HEK293 (cell line): ENCODE measurements around the gene C14orf93.
A peak's percentile ranks its signal among the peaks of the same experiment; 100 is the strongest.

Experiments
- CTCF ChIA-PET: fragments of 350-600 bp; formaldehyde crosslinking; extraction: SDS; loops from one replicate; lab custom pipeline; 2021; ENCODE audit warnings: antibody characterized with exemption; lab: Yijun Ruan, JAX
- POLR2A ChIA-PET: fragments of 300-600 bp; formaldehyde crosslinking; extraction: SDS; loops from one replicate; lab custom pipeline; 2020; ENCODE audit warnings: antibody characterized with exemption, inconsistent platforms; lab: Yijun Ruan, JAX
- H3K27ac ChIP-seq: fragments of 200-500 bp; sonication (Bioruptor generic); 2 replicates; pipeline ENCODE4 v1.5.1; 2014; ENCODE audit warnings: low read depth, low read length, control low read depth, inconsistent platforms; ENCODE audit errors: extremely low read depth
- H3K36me3 ChIP-seq, 2 experiments: fragments of 200-500 bp in 1 of 2; sonication (Bioruptor generic) in 1 of 2; 1 replicate in 1 of 2; 2 replicates in 1 of 2; pipeline ENCODE4 v1.5.1; 2014 to 2017; ENCODE audit warnings: inconsistent platforms in 2 of 2, low read length in 2 of 2; ENCODE audit not compliant: control insufficient read depth in 2 of 2, insufficient read depth in 1 of 2
- H3K4me1 ChIP-seq: fragments of 200-500 bp; sonication (Bioruptor generic); 2 replicates; pipeline ENCODE4 v1.5.1; 2014; ENCODE audit warnings: mild to moderate bottlenecking, low read length, inconsistent platforms; ENCODE audit not compliant: control insufficient read depth, insufficient read depth
- H3K4me3 ChIP-seq: 2 replicates; pipeline ENCODE4 v1.5.1; 2011; ENCODE audit warnings: low read depth, mild to moderate bottlenecking, control low read depth, low read length, moderate library complexity
- H3K9me3 ChIP-seq: fragments of 200-500 bp; sonication (Bioruptor generic); 2 replicates; pipeline ENCODE4 v1.5.1; 2014; ENCODE audit warnings: low read depth, low read length, inconsistent platforms; ENCODE audit not compliant: control insufficient read depth, insufficient read depth
- GFI1B ChIP-seq: fragments of 450-650 bp; formaldehyde crosslinking; IDR thresholded peaks from 2 replicates; pipeline ENCODE4 v1.5.1; 2016; ENCODE audit warnings: missing biosample characterization, missing genetic modification characterization
- GLI2 ChIP-seq: fragments of 450-650 bp; formaldehyde crosslinking; IDR thresholded peaks from 2 replicates; pipeline ENCODE4; 2017; ENCODE audit warnings: missing biosample characterization, missing genetic modification characterization, low read depth, borderline replicate concordance
- HOXA7 ChIP-seq: sonication (generic); formaldehyde crosslinking; IDR thresholded peaks from 2 replicates; pipeline ENCODE4 v1.8.1; 2022; ENCODE audit warnings: missing genetic modification reagents, borderline replicate concordance
- HOXC10 ChIP-seq: sonication (generic); formaldehyde crosslinking; IDR thresholded peaks from 2 replicates; pipeline ENCODE4 v1.8.1; 2023; ENCODE audit warnings: mild to moderate bottlenecking, missing genetic modification reagents
- HOXD13 ChIP-seq: sonication (generic); formaldehyde crosslinking; IDR thresholded peaks from 2 replicates; pipeline ENCODE4 v1.8.0; 2022; ENCODE audit warnings: missing genetic modification reagents, borderline replicate concordance
- KLF1 ChIP-seq: fragments of 450-650 bp; formaldehyde crosslinking; IDR thresholded peaks from 2 replicates; pipeline ENCODE4 v1.5.1; 2016; ENCODE audit warnings: missing biosample characterization, missing genetic modification characterization
- OVOL3 ChIP-seq: fragments of 450-650 bp; formaldehyde crosslinking; IDR thresholded peaks from 2 replicates; pipeline ENCODE4 v1.5.1; 2016; ENCODE audit warnings: missing biosample characterization, missing genetic modification characterization
- SP3 ChIP-seq: fragments of 450-650 bp; formaldehyde crosslinking; IDR thresholded peaks from 2 replicates; pipeline ENCODE4 v1.5.1; 2016; ENCODE audit warnings: missing biosample characterization, missing genetic modification characterization
- SP7 ChIP-seq: fragments of 450-650 bp; formaldehyde crosslinking; IDR thresholded peaks from 2 replicates; pipeline ENCODE4 v1.5.1; 2016; ENCODE audit warnings: missing biosample characterization, missing genetic modification characterization
- ZBTB8A ChIP-seq: fragments of 450-650 bp; formaldehyde crosslinking; IDR thresholded peaks from 2 replicates; pipeline ENCODE4 v1.5.1; 2016; ENCODE audit warnings: missing biosample characterization, missing genetic modification characterization
- ZEB2 ChIP-seq: fragments of 450-650 bp; formaldehyde crosslinking; IDR thresholded peaks from 2 replicates; pipeline ENCODE4 v1.5.1; 2016; ENCODE audit warnings: missing biosample characterization, missing genetic modification characterization
- ZFP37 ChIP-seq: fragments of 450-650 bp; formaldehyde crosslinking; IDR thresholded peaks from 2 replicates; pipeline ENCODE4 v1.5.1; 2016; ENCODE audit warnings: missing biosample characterization, missing genetic modification characterization
- ZNF112 ChIP-seq: fragments of 450-650 bp; formaldehyde crosslinking; IDR thresholded peaks from 2 replicates; pipeline ENCODE4 v1.5.0; 2017; ENCODE audit warnings: missing biosample characterization, missing genetic modification characterization
- ZNF169 ChIP-seq: fragments of 450-650 bp; formaldehyde crosslinking; IDR thresholded peaks from 2 replicates; pipeline ENCODE4 v1.5.1; 2016; ENCODE audit warnings: missing biosample characterization, missing genetic modification characterization
- ZNF202 ChIP-seq: fragments of 450-650 bp; formaldehyde crosslinking; IDR thresholded peaks from 2 replicates; pipeline ENCODE4 v1.5.1; 2016; ENCODE audit warnings: missing biosample characterization, missing genetic modification characterization, borderline replicate concordance
- ZNF23 ChIP-seq: fragments of 450-650 bp; formaldehyde crosslinking; IDR thresholded peaks from 2 replicates; pipeline ENCODE4 v1.5.1; 2016; ENCODE audit warnings: missing biosample characterization, missing genetic modification characterization, borderline replicate concordance
- ZNF239 ChIP-seq: fragments of 450-650 bp; formaldehyde crosslinking; IDR thresholded peaks from 2 replicates; pipeline ENCODE4 v1.5.1; 2016; ENCODE audit warnings: missing biosample characterization, missing genetic modification characterization
- ZNF248 ChIP-seq: fragments of 450-650 bp; formaldehyde crosslinking; IDR thresholded peaks from 2 replicates; pipeline ENCODE4 v1.5.1; 2017; ENCODE audit warnings: missing biosample characterization, missing genetic modification characterization
- ZNF423 ChIP-seq: fragments of 450-650 bp; formaldehyde crosslinking; IDR thresholded peaks from 2 replicates; pipeline ENCODE4 v1.5.1; 2016; ENCODE audit warnings: missing biosample characterization, missing genetic modification characterization
- ZNF544 ChIP-seq: fragments of 450-650 bp; formaldehyde crosslinking; IDR thresholded peaks from 2 replicates; pipeline ENCODE4 v1.5.0; 2017; ENCODE audit warnings: missing biosample characterization, missing genetic modification characterization
- ZNF555 ChIP-seq: fragments of 450-650 bp; formaldehyde crosslinking; conservative IDR thresholded peaks from 2 replicates; pipeline ENCODE4 v1.5.1; 2017; ENCODE audit warnings: missing biosample characterization, mild to moderate bottlenecking, missing genetic modification characterization, inconsistent platforms
- ZNF560 ChIP-seq: fragments of 450-650 bp; formaldehyde crosslinking; IDR thresholded peaks from 2 replicates; pipeline ENCODE4 v1.5.1; 2017; ENCODE audit warnings: missing biosample characterization, missing genetic modification characterization, borderline replicate concordance
- ZNF585B ChIP-seq: fragments of 450-650 bp; formaldehyde crosslinking; IDR thresholded peaks from 2 replicates; pipeline ENCODE4 v1.5.1; 2016; ENCODE audit warnings: missing biosample characterization, missing genetic modification characterization
- ZNF626 ChIP-seq: fragments of 450-650 bp; sonication (Bioruptor Pico); formaldehyde crosslinking; IDR thresholded peaks from 2 replicates; pipeline ENCODE4 v1.5.1; 2018; ENCODE audit warnings: missing biosample characterization, missing genetic modification characterization, inconsistent platforms
- ZNF707 ChIP-seq: fragments of 450-650 bp; formaldehyde crosslinking; IDR thresholded peaks from 2 replicates; pipeline ENCODE4 v1.5.1; 2016; ENCODE audit warnings: missing biosample characterization, missing genetic modification characterization
- ZNF768 ChIP-seq: fragments of 450-650 bp; formaldehyde crosslinking; IDR thresholded peaks from 2 replicates; pipeline ENCODE4 v1.5.1; 2018; ENCODE audit warnings: missing biosample characterization, mild to moderate bottlenecking, missing genetic modification characterization
- ZXDB ChIP-seq: fragments of 450-650 bp; formaldehyde crosslinking; IDR thresholded peaks from 2 replicates; pipeline ENCODE4 v1.5.1; 2016; ENCODE audit warnings: missing biosample characterization, missing genetic modification characterization
- TF ChIP-seq, protein P1 (sequence below): fragments of 450-650 bp; formaldehyde crosslinking; IDR thresholded peaks from 2 replicates; pipeline ENCODE4 v1.5.1; 2016; ENCODE audit warnings: missing biosample characterization, missing genetic modification characterization, low read depth
- TF ChIP-seq, protein P2 (sequence below): fragments of 450-650 bp; formaldehyde crosslinking; IDR thresholded peaks from 2 replicates; pipeline ENCODE4 v1.5.1; 2017; ENCODE audit warnings: missing biosample characterization, missing genetic modification characterization
- TF ChIP-seq, protein P3 (sequence below): fragments of 450-650 bp; formaldehyde crosslinking; IDR thresholded peaks from 2 replicates; pipeline ENCODE4 v1.5.1; 2016; ENCODE audit warnings: missing biosample characterization, missing genetic modification characterization
- TF ChIP-seq, protein P4 (sequence below): sonication (generic); formaldehyde crosslinking; IDR thresholded peaks from 2 replicates; pipeline ENCODE4 v1.8.1; 2022; ENCODE audit warnings: mild to moderate bottlenecking, moderate library complexity, missing genetic modification reagents

The C14orf93 gene

DNA sequence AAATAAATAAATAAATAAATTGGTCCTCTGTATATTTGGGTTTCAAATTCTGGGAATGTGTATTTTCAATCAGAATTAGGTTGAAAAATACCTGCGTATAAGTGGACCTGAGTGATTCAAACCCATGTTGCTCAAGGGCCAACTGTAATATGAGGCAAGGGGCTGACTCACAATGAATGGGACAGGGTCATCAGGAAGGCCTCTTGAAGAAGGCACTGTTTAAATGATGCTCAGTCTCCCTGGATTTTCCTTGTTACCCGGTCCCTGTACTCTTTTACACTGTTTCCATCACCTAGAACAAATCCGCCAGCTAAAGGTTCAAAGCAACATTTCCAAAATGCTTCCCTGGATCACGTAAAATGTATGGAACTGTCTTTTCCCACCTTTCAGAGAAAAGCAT, 21.0 kb upstream of the C14orf93 start (continued):
- TF ChIP-seq ZNF544 (no peak), ZNF626 (no peak)
- TF ChIP-seq, all 188 proteins: peak for 0

DNA sequence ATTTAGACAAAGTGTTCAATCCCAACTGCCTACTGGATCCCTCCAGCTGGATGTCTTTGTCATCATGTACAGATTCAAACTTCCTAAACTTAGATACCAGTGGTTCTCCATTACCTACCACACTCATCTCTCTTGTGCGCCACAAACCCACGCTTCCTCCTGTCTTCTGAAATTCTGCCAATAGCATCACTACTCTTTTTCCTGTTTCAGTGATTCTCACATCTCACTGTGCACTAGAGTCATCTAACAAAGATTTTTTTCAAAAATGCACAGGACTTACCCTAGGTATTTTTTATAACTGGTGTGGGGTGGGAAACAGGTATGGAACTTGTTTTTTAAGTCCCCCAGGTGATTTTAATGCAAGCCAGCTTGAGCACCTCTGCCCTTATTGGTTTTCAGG, 18.9 kb upstream of the C14orf93 start:
- no peak overlapping the region for H3K27ac ChIP-seq
- H3K4me1 ChIP-seq, result peaks cover 4% of the 10 kb centered on the region; the same call in 1 of the 2 replicates
- CTCF ChIA-PET, result interaction anchor here (0.6 to 2.9 kb wide), 4 partner anchors 10 to 48 kb away, joined by 3 to 15 read pairs (median 4); no protein-coding TSS in a partner anchor
- H3K4me3 ChIP-seq, result no peak overlapping the region
- TF ChIP-seq ZNF202 (tag by site-specific recombination), result no peak
- TF ChIP-seq, protein P1, sequence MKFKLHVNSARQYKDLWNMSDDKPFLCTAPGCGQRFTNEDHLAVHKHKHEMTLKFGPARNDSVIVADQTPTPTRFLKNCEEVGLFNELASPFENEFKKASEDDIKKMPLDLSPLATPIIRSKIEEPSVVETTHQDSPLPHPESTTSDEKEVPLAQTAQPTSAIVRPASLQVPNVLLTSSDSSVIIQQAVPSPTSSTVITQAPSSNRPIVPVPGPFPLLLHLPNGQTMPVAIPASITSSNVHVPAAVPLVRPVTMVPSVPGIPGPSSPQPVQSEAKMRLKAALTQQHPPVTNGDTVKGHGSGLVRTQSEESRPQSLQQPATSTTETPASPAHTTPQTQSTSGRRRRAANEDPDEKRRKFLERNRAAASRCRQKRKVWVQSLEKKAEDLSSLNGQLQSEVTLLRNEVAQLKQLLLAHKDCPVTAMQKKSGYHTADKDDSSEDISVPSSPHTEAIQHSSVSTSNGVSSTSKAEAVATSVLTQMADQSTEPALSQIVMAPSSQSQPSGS (tag by site-specific recombination), result no peak
- TF ChIP-seq, protein P2, sequence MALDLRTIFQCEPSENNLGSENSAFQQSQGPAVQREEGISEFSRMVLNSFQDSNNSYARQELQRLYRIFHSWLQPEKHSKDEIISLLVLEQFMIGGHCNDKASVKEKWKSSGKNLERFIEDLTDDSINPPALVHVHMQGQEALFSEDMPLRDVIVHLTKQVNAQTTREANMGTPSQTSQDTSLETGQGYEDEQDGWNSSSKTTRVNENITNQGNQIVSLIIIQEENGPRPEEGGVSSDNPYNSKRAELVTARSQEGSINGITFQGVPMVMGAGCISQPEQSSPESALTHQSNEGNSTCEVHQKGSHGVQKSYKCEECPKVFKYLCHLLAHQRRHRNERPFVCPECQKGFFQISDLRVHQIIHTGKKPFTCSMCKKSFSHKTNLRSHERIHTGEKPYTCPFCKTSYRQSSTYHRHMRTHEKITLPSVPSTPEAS (tag by site-specific recombination), result no peak
- TF ChIP-seq ZFP37 (tag by site-specific recombination), result no peak
- no peak for TF ChIP-seq HOXA7
- no peak for TF ChIP-seq SP3
- no peak for TF ChIP-seq SP7 (tag by site-specific recombination)
- no peak for TF ChIP-seq ZEB2 (tag by site-specific recombination)
- TF ChIP-seq ZNF544, result no peak
- TF ChIP-seq ZNF585B, result no peak
- H3K36me3 ChIP-seq, result peaks cover 45 to 70% of the 10 kb centered on the region in 2 experiments
- no peaks in the 10 kb centered on the region for H3K9me3 ChIP-seq
- POLR2A ChIA-PET, result interaction anchor here (2.0 kb wide), 1 partner anchor 22 kb away, joined by 6 read pairs; no protein-coding TSS in a partner anchor

DNA sequence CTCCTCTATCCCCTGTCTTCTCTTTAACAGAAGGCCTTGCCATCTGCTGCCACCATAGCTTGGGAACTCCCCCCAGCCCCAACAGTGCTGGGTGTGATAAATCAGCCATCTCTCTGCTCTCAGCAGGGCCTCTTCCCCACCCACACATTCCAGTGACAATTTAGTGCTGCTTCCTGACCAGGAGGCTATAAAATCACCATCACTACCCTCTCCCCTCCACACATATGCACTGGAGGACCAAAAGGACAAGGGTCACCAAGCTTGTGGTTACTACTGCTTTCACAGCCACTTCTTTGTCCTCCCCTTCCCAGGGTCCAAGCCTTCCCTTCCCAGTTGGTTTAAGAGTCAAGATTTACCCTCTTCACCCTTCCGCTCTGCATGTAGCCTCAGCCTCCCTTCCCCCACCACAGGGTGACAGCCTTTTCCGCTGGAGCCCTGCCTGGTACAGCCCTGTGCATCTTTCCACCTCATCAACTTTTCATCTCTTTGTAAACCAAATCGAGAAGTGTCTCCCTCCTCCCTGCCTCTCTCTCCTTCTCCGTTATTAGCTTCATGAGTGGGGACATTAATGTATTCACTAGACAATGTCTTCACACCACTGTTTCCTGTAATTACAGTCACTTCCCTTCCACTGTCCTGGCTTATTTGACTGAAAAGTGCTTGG, 15.3 kb upstream of the C14orf93 start:
- Histone ChIP-seq H3K4me3 (no peak overlapping the region), H3K27ac (no peak overlapping the region), H3K9me3 (no peaks in the 10 kb centered on the region), H3K4me1 (peaks cover 12% of the 10 kb centered on the region), H3K36me3 (peaks cover 25 to 39% of the 10 kb centered on the region in 2 experiments)
- POLR2A ChIA-PET, result interaction anchor here (0.6 to 2.3 kb wide), 3 partner anchors 9 to 47 kb away, joined by 3 to 6 read pairs (median 4); partner anchors contain the start of gene PSMB5
- CTCF ChIA-PET, result interaction anchor here (0.6 to 1.7 kb wide), 5 partner anchors 19 to 162 kb away, joined by 3 to 4 read pairs (median 3); no protein-coding TSS in a partner anchor
- TF ChIP-seq, protein P3, sequence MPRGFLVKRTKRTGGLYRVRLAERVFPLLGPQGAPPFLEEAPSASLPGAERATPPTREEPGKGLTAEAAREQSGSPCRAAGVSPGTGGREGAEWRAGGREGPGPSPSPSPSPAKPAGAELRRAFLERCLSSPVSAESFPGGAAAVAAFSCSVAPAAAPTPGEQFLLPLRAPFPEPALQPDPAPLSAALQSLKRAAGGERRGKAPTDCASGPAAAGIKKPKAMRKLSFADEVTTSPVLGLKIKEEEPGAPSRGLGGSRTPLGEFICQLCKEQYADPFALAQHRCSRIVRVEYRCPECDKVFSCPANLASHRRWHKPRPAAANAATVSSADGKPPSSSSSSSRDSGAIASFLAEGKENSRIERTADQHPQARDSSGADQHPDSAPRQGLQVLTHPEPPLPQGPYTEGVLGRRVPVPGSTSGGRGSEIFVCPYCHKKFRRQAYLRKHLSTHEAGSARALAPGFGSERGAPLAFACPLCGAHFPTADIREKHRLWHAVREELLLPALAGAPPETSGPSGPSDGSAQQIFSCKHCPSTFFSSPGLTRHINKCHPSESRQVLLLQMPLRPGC, result no peak
- TF ChIP-seq GLI2 (tag by site-specific recombination) (no peak), ZNF239 (no peak), ZNF707 (tag by site-specific recombination) (no peak), ZNF423 (tag by site-specific recombination) (peak; percentile 83), OVOL3 (tag by site-specific recombination) (no peak), HOXC10 (CRISPR knock-in tag) (no peak), ZNF112 (tag by site-specific recombination) (no peak), ZNF248 (tag by site-specific recombination) (no peak), ZNF169 (tag by site-specific recombination) (no peak), ZXDB (tag by site-specific recombination) (no peak), ZNF23 (tag by site-specific recombination) (no peak), ZNF555 (no peak), ZNF560 (tag by site-specific recombination) (no peak), ZBTB8A (tag by site-specific recombination) (peak; percentile 57), ZNF768 (no peak), HOXD13 (CRISPR knock-in tag) (no peak), GFI1B (no peak), KLF1 (peak; percentile 29; the same call in 1 of the 2 replicates)
- TF ChIP-seq, protein P4, sequence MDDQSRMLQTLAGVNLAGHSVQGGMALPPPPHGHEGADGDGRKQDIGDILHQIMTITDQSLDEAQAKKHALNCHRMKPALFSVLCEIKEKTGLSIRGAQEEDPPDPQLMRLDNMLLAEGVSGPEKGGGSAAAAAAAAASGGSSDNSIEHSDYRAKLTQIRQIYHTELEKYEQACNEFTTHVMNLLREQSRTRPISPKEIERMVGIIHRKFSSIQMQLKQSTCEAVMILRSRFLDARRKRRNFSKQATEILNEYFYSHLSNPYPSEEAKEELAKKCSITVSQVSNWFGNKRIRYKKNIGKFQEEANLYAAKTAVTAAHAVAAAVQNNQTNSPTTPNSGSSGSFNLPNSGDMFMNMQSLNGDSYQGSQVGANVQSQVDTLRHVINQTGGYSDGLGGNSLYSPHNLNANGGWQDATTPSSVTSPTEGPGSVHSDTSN (CRISPR knock-in tag), result no peak
